ENCODE results near the gene COX20.

The COX20 gene

DNA sequence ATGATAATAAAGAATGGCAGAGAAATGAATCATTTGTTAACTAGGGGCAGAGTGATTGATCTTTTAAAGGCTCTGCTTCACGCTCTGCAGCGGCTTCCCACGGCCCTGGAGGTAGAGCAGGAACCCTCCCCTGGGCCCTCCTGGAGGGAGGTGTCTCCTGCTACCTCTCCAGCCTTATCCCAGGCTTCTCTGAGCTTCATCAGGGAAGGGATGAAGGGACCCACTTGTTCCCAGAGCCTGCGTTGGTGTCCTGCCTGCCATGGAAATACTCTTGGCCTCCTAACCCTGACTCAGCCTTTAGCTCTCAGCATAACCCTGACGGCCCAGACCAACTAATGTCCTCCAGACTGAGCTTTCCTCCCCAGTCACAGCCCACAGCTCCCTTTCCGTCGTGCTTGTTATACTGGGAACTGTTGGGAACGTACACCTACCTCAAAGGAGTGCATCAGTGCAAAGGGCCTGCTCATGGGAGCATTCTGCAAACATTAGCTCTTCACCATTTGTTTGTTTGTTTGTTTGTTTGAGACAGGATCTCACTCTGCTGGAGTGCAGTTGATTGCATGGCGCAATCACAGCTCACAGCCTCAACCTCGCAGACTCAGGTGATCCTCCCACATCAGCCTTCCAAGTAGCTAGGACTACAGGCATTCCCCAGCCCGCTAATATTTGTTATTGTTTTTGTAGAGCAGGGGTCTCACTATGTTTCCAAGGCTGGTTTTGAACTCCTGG, 46.3 kb downstream of the COX20 start:
- DNase-seq = no peak

DNA sequence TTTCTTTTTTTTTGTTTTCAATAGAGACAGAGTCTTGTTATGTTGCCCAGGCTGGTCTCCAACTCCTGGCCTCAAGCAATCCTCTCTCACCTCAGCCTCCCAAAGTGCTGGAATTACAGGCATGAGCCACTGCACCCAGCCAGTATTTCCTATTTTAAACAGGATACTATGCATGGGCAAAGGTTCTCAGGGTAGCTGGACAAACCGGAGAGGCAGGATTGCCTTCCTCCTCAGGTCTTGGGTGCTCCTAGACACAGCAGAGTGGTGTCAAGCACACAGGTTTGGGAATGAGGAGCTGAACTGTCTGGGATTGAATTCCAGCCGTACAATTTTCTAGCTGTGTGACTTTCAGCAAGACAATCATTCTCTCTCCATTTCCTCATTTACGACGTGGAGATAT, 51.8 kb downstream of the COX20 start:
- DNase-seq = no peak

DNA sequence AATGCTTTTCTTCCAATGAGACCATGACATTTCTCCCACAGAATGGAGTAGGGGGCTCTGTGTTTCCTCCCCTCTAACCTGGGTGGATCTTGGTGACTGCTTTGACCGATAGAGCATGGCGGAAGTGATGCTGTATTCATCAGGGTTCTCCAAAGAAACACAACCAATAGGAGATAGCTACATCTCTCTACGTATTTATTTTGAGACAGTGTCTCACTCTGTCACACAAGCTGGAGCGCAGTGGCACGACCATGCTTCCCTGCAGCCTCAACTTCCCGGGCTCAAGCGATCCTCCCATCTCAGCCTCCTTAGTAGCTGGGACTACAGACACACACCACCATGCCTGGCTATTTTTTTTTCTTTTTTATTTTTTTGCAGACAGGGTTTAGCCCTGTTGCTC, 58.4 kb downstream of the COX20 start:
- DNase-seq = no peak
